GM04504 (cell line): ENCODE data around the gene PHOSPHO2.
A peak's percentile ranks its signal among the peaks of the same experiment; 100 is the strongest.

Experiments used
- DNase-seq: peaks from one replicate; pipeline ENCODE4 v3.0.0-alpha.2; 2012; ENCODE audit warnings: low read depth

PHOSPHO2 gene, protein sequence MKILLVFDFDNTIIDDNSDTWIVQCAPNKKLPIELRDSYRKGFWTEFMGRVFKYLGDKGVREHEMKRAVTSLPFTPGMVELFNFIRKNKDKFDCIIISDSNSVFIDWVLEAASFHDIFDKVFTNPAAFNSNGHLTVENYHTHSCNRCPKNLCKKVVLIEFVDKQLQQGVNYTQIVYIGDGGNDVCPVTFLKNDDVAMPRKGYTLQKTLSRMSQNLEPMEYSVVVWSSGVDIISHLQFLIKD

DNA sequence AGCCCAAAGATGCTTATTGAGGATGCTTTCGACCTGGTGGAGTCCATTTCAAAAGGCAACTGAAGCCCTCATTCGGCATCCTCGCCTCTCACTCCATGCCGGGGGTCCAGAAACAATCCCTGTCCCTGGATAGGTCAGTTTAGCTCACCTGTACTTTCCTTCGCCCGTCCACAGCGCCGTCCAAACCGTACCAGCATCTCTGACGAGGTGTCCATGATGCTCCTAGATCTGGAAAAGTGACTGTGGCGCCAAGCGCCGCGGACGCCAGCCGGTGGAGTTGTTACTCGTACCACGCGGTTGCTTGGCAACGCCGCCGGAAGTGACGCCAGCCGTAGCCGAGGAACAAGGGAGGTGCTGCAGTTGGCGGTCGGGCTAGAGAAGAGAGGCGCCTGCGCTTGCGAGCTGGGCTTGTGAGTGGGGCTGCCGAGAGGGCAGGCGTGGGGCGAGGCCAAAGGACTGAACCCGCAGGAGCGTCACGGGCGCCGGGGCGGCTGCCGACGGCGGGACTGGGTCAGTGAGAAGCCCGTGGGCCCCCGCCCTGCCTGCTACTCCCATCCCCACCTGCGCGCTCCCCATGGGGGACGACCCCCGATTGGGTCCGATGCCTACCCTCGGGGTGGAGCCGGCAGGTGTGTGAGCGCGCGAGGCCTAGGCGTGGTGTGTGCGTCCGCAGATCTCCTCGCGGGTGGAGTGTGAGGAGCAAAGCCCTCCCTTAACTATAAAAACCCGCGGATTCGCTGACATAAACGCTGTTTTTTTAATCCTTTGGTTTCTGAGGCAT is at the start of gene PHOSPHO2, which contains the start of gene CFAP210:
Gene PHOSPHO2 (plus strand): TSS at position 357 of the 781 bp plus-strand sequence. CDS start 6,503 bp downstream, outside the sequence.
Gene CFAP210 (minus strand): TSS at position 293 of the 781 bp plus-strand sequence. CDS start 78 bp downstream, at position 215.
- DNase-seq: peak; percentile 88

DNA sequence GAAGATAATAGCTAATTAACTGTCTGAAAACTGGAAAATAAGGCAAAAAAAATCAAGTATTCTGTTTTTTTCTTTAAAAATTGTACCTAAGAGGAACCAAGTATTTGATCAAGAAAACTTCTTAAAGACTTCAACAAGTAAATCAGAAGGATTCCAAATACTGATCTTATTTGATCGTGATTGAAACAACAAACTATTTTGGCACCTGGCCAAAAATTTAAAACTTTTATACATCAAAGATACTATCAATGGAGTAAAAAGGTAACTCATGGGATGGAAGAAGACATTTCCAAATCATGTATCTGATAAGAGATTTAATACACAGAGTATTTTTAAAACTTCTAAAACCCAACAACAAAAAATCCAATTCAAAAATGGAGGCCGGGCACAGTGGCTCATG is 46.8 kb upstream of the PHOSPHO2 start:
- no peak for DNase-seq

DNA sequence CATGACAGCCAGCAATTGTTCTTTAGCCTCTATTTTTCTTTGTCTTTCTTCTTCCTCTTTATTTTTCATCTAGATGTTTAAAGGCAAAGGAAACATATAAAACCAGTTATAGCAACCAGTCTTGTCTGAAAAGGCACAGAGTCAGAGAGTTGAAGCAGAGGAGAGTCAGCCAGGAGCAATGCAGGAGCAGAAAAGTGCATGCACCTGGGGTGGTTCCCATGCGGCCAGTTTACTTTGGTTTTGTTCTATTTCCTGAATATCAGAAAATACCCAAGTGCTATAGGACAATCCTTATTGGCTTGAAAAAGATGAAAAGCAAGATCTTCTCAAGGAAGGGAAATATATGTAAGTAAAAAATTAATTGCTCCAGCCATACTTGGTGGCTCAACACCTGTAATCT is 45.0 kb upstream of the PHOSPHO2 start:
- DNase-seq: no peak

DNA sequence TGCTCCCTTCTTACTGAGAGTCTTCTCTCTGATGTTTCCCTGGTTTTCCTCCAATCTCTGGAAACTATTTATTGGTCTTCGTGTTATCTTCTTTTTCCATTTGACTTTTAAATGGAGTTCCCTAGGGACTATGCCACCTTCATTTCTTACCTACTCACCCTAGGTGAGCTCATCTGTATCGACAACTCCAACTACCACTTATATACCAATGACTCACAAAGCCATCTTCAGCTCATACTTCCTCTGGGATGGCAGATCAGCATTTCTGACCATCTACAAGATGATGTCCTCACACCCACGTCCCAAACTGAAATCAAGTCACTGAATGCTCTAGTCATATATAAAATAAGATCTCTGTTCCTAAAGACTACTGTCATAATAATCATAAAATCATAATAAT is 40.6 kb upstream of the PHOSPHO2 start:
- no peak for DNase-seq

DNA sequence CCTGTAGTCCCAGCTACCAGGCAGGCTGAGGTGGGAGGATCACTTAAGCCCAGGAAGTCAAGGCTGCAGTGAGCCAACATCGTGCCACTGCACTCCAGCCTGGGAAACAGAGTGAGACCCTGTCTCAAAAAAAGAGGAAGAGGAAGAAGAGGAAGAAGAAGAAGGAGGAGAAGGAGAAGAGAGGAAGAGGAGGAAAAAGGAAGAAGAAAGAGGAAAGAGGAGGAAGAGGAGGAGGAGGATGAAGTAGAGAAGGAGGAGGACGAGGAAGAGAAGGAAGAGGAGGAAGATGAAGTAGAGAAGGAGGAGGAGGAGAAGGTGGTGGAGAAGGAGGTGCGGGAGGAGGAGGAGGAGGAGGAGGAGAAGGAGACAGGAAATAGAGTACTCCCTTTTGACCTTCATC is 38.1 kb upstream of the PHOSPHO2 start:
- no peak for DNase-seq

DNA sequence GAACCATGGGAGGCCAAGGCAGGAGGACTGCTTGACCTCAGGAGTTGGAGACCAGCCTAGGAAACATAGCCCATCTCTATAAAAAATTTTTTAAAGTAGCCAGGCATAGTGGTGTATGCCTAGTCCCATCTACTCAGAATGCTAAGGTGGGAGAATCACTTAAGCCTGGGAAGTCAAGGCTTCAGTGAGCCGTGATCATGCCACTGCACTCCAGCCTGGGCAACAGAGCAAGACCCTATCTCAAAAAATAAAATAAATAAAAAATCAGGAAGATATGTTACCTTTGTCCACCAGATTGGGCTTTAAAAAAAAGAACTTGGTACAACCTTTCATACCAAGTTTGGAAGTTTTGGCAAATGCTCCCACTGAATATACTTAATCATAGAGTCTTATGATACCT is 35.4 kb upstream of the PHOSPHO2 start:
- DNase-seq: no peak

DNA sequence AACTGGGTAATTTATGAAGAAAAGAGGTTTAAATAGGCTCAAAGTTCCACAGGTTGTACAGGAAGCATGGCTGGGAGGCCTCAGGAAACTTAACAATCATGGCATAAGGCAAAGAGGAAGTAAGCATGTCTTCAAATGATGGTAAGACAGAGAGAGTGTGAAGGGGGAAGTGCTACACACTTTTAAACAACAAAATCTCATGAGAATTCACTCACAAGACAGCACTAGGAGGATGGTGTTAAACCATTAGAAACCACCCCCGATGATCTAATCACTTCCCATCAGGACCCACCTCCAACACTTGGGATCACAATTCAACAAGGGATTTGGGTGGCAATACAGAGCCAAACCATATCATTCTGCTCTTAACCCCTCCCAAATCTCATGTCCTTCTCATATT is 34.9 kb upstream of the PHOSPHO2 start:
- DNase-seq: no peak

DNA sequence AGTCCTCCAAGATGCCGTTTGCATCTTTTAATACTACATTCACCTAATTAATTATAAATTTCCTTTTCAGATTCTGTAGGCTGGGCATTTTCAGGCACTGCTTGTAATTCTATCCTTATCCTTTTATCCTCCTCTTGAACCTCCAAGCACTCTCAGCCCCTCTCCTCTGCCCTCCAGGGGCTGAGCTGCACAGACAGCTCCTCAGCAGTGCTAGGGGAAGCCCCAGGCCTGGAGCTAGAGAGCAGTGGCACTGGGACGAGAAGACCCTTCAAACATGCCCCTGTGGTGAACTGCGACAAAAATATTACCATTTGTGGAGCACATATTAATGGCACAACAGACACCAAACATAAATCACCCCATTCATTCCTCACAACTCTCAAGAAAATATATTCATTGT is 33.0 kb upstream of the PHOSPHO2 start:
- DNase-seq: no peak

DNA sequence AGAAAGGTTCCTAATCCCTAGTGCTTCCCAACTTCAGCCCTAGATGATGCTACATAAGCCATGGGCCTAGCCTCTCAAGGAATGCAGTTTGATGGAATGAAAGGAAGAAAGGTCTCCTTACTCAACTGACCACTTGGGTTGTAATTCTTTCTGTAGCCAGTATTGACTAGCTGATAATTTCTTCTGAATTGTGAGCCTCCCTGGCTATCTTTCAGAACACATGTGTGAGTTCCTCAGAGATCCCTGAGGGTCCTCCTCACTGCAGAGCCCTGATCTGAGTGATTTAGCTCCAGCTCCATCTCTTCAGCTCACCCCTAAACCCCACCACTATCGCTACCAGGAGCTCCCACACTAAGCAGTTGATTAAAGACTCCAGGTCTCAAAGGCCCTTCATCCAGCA is 31.5 kb upstream of the PHOSPHO2 start:
- DNase-seq: no peak

DNA sequence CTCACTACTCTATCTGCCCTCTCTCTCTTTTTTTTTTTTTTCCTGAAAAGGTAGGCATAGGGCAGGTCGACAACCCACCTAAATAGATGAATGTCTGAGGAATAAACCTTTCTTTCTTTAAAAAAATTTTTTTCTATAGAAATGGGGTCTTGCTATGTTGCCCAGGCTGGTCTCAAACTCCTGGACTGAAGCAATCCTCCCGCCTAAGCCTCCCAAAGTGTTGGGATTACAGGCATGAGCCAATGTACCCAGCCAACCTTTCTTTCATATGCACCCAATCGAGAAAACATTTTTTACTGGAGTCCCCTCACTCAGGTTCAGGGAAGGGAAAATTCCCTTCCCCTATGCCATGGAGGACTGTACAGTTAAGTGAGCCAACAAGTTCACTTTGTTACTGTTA is 31.0 kb upstream of the PHOSPHO2 start:
- no peak for DNase-seq

DNA sequence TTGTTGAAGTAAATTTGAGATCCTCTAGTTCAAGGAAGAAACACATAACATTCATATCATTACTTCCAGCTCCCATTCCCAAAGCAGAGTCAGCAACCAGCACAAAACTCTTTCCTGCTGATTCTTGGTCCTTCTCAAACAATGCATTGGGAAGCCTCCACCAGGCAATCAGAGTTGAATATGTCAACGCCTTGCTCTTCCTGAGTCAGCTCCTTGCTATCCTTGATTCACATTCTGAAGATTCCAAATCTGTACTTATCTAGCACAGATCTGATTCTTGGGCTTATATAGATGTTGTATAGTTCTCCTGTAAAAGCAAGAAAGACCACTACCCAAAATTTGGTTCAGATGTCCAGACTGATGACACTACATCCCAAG is 29.7 kb upstream of the PHOSPHO2 start:
- no peak for DNase-seq

DNA sequence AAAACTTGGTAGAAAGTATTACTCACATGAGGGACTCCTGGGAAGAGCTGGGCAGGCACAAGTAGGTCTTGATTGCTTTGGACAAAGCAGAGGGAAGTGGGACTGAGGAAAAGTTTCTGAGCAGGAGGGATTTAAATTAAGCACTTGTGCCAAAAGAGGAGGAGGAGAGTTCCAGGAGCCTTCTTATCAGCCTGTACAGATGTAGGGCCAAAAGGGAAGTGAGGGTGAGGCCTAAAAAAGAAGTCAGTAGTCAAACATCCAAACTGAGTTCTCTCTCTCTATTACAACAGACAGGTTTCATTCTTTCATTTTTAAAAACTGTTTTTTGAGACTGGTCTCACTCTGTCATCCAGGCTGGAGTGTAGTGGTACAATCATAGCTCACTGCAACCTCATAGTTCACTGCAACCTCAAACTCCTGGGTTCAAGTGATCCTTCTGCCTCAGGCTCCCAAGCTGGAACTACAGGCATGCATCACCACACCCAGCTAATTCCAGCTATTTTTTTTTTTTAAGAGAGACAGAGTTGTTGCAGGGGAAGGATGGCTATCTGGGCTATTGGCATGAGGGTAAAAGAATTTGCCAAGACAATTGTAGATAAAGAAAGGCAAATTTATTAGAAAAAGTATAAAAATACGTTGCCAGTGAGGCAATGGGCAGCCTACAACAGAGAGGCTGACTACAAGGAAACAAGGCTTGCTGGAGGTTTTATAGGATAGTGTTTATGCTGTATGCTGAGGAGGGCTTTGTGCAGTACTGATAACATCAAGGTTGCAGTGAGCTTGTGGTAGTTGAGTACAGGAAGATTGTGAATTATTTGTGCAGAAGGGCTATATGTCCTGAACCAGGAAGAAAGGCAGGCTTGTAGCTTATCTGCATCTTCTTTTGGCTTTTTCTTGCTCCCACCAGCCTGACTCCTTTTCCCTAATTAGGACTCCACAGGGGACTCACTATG is 29.0 kb upstream of the PHOSPHO2 start:
- no peak for DNase-seq

DNA sequence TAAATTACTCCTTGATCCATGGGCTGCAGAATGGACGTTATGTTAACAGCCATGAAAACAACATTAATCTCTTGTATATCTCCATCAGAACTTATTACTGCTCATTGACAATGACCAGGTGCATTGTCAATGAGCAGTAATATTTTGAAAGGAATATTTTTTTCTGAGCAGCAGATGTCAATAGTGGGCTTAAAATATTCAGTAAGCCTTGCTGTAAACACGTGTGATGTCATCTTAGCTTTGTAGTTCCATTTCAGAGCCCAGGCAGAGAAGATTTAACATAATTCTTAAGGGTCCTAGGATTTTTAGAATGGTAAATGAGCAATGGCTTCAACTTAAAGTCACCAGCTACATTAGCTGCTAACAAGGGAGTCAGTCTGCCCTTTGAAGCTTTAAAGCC is 26.7 kb upstream of the PHOSPHO2 start:
- no peak for DNase-seq

DNA sequence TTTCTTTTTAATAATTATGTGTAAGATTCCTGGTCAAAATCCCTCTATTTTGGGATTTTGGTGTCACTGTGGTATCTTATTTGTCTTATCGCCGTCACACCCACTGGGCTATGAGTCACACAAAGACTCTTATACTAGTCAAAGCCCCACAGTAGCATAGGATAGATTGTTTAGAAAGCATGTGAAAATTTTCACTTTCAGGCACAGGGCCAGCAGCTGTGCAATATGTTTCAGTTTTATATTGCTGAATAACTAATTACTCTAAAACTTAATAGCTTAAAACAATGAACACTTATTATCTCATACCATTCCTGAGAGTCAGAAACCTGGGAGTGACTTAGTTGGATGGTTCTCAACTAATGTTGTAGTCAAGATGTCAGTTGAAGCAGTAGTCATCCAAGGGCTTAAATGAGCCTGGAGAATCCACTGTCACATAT is 24.0 kb upstream of the PHOSPHO2 start:
- DNase-seq: peak; percentile 3

DNA sequence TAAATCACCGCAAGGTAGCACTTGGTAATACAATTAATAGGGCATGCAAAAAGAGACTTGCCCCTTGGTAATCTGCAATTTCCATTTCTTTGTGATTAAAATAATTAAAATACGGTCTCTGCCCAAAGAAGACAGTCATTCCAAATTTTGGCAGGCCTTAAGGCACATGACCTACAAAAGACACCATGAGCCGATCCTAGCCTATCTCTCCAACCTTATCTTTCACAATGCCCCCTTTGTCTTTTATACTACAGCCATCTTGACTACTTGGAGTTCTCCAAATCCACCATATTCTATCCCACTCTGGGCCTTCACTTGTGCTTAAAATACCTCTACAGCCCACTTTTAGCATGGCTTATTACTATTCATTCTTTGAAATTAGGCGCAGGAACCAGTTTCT is 23.3 kb upstream of the PHOSPHO2 start:
- DNase-seq: no peak

DNA sequence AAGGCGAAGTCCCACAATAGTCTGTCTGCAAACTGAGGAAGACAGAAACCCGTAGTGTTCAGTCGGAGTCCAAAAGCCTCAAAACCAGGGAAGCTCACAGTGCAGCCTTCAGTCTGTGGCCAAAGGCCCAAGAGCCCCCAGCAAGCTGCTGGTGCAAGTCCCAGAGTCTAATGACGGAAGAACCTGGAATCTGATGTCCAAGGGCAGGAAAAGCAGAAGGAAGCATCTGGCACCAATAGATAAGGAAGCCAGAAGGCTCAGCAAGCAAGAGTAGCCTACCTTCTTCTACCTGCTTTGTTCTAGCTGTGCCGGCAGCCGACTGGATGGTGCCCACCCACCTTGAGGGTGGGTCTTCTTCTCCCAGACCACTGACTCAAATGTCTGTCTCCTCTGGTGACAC is 21.9 kb upstream of the PHOSPHO2 start:
- no peak for DNase-seq

DNA sequence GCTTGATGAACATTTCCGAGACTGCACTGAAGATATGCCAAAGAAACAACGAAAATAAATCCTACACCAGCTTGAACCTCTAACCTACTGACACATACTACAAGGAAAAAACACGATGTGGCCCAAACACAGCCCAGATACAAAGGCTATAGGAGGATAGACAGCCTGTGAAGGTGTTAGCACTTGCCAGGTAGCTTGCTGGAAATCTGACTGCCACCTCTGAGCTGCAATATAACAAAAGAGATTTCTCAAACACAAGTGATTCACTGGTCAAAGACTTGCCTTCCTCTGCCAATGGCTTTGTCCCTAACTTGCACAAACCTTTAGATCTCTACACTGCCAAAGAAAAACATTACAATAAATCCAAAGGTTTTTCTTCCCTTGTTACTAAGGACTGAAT is 21.2 kb upstream of the PHOSPHO2 start:
- no peak for DNase-seq

DNA sequence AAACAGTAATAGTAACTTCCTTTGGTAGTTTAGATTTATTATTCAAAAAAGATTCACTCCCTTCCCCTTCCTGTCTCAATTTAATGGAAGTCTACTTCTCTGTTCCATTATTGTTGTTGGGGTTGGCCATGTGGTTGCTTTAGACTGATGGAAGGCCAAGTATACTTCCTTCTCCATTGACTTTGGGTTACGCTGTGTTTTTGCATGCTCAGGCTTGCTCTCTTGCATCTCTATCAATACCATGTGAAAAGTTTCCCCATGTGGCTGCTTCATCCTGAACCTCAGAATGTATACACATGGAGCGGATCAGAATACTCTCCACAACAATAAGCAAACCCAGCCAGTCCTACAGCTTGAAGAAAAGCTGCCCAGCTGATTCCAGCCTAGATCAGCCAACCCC is 20.3 kb upstream of the PHOSPHO2 start:
- no peak for DNase-seq

DNA sequence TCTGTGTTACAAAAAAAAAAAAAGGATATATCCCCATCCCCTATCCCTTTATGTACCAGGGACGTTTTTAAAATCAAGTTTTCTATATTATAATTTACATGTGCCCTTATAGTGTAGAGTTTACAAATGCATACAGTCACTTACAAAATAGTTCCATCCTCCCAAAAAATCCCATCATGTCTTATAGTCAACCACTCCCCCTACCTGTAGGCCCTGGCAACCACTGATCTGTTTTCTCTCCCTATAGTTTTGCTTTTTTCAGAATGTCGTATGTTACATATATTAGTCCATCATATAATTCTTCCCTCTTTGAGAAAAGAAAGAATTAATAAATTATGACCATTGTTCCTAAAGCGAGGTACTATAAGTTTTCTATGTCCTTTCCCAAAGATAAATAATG is 17.9 kb upstream of the PHOSPHO2 start:
- DNase-seq: no peak

DNA sequence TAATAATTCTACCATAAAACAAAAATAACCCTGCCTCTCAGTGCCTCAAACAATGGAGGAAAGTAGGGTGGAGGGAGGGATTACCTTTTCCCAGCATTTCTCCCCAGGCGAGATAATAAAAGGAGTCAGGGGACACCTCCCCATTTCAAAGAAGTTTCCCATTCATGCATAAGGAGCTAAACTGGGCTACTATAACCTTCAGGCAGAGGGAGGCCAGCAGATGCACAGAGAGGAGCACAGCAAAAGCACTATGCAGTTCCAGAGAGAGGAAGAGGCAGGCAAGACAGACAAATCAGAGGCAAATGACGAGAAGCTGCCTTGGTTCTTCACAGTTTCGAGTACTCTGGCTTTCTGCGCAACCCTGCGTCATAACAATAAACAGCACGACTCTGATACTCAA is 17.4 kb upstream of the PHOSPHO2 start:
- DNase-seq: no peak

DNA sequence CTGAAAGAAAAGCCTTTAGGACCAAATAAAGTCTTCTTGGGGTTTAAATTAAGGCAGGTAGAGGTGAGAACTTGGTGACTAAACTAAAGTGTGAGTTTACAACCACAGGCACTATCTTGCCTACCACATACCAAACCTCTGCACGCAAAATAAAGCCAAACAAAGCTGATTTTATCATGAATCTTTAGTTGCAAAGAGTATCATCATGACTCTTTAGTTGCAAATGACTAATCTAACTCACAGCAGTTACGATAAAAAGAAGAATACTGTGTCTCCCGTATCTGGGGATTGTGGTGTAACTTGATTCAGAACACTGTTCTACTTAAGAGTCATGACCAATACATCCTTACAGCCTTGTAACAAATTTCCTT is 11.2 kb upstream of the PHOSPHO2 start:
- DNase-seq: no peak

DNA sequence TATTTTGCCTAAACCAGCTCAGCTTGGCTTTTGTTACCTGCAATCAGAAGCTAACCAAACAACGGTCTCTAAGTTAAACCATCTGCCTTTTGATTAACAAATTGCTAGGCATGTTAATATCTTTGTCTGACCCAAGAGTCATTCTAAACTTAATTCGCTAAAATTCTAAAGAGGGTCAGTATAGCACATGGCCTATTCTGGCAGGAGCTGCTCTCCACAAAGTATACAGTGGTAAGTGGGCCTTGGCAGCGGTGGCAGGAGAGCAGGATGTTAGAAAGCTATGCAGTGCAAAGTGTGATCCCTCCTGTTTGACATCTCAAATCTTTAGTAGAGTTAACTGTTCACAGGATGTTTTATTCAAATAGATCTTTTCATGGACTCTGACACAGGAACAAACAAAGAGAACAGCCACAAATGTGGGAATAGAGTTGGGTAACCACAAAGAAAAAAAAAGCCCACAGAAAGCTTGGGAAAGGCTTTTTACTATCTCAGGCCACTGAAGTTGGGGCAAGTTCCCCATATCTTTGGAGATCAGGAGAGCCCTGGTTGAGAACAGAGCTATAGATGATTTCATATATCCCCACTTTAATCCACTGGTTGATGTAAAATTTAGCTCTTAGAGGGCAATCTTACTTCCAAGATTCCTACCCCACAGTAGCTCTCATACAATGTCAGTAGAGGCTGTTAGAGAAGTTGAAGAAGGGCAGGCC is 10.7 kb upstream of the PHOSPHO2 start:
- no peak for DNase-seq
